GM19043 (cell line): ENCODE data around the gene ENGASE.

Experiments used
- ATAC-seq: cut with Tn5 transposase; IDR thresholded peaks from one replicate; pipeline ENCODE4 v1.9.1; 2021; ENCODE audit warnings: low read depth; ENCODE audit not compliant: unreplicated experiment

Gene ENGASE

DNA sequence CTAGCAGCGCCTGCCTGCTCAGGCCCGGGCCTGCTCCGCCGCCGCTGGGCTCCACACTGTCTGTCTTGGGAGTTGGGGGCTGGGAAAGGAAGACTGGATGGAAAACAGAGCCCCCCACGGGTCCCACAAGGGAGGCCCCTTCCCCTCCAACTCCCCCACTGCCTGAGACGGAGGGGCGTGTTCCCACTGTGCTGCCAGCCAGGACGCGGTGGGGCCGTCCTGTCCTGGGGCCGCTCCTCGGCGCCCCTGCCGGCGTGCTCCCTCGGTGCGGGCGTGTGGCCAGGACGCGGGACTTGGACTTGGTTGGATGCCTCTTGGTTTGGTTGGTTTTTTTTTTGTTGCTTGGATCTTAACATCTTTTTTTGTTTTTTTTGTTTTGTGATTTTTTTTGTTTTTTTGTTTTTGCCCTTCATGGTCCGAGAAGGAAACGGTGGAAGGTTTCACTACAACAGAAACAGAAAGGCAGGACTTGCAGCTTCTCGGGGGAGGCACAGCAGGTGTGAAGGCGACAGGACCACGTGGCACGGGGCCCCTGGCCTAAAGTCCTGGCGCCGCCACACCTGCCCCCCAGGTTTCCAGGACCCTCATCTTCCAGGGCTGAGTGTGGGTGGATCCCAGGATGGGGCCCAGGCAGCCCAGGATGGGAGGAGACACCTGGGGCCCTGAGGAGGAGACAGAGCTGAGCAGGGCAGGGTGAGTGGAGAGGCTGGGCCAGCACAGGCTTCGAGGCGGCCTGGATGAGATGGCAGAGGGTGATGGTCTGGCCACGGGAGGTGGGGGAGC is 16.0 kb downstream of the ENGASE start:
- ATAC-seq, result no peak

- no peak for ATAC-seq
Observed at GRCh38 chr17:79091226-79091670, 16.6 kb downstream of the ENGASE start.

DNA sequence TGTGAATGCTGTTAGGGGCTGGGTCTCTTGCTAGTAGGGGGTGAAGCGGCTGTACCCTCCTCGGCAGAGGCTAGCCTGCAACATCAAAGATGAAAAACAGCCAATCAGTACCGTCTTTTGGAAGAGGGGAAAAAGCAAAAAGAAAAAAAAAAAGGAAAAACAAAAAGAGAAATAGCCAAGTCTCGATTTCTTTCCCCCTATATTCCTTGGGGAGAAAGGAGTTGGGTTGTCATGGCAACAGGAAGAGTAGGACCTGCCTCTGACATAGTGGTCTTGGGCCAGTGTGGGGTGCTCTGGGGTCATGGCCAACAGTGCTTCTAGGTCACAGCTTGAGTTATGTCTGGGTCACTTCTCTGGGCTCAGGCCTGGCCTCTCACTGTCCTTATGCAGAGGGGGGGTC is 17.9 kb downstream of the ENGASE start:
- no peak for ATAC-seq

DNA sequence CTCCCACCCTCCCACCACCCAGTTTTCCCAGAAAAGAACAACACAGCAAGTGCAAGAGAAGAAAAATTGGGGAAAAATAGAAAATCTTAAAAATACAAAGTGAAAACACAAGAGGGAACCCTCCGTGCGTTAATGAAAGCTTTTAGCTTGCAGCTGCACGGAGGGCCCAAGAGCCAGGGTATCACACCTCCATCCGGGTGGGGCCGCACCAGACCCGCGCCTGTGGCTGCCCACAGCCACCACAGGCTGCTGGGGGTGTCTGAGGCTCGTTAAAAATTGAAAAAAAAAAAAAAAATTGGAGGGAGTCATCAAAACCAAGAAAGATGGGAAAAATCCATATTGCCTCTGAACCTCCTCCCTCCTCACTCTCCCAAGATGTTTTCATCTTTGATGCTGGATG is 18.6 kb downstream of the ENGASE start:
- ATAC-seq, result no peak

- ATAC-seq, result no peak
Observed at GRCh38 chr17:79094261-79094660, 19.6 kb downstream of the ENGASE start.

DNA sequence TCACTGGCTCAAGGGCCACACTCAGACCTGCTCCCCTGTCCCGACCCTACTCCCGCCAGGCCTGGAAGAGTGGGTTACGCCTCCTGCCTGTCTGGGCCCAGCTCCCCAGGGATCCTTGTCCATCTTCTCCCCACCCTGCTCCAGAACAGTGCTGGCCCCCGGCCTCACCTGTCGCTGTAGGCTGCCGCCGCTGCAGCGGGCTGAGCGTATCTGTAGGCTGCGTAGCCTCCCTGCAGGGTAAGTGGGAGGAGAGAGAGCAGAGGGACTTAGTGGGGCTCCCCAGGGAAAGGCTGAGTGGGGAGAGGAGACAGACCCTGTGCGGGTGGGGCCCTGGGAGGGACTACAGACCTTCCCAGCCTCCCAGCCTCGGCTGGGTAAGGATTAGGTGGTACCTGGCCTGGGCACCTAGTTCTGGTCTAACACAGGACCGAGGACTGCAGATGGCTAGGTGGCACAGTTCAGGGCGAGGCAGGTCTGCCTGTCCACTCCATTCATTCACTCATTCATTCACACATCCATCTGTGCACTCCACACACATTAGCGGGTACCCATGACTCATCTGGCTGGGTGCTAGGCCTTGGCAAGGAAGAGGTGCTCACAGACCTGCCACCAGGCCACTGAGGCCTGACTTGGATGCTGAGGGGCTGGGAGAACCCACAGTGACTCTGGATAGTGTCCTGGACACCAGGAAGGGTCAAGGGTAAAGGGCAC is 20.9 kb downstream of the ENGASE start:
- no peak for ATAC-seq

DNA sequence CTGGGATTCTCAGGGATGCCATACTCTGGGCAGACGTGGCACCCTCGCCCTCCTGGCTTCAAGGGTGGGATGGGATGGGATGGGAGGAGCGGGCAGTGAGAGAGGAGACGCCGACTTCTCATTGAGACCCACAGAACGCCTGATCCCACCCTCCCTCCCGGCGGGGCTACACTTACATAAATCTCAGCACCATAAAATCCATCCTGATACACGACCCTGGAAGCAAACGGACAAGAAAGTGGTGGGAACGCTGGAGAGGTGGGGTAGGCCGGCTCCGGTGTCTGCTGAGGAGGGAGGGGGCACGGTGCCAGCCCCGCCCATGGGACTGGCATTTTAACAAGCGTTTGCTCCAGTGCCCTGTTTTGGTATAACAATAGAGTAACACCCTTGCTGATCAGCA is 21.9 kb downstream of the ENGASE start:
- ATAC-seq, result no peak

DNA sequence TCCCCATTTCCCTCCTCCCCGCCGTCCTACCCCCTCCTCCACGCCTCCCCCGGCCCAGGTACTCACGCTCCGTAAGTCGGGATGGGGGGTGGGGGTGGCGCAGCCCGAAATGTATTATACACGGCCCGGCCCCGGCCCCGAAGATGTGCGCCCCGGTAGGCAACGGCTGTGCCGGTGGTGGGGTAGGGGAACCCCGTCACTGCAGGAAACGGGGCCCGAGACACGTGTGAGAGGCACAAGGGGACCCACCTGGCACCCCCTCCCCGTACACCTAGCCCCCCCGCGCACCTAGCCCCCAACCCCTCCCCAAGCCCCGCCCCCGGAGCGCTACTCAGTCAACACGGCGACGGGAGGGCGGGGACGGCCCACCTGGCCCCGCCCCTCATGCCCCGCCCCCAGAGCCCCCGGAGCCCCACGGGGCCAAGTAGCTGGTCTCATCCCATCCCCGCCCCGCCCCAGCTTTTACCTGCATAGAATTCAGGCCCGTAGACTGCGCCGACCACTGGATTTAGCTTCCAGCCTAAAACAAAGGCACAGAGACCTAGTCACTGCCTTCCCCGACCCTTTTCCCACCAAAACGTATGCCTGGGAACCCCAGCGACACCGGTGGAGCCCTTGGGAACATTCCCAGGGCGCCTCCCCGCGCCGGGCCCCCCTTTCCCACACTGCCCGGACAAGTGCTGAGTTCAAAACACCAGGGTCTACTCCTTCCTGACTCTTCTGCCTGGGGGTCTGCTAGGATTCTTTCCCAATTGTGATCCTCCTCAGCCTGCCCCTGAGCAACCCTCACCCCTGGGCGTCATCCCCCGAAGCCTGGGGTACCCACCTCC is 22.8 kb downstream of the ENGASE start:
- ATAC-seq, result no peak

DNA sequence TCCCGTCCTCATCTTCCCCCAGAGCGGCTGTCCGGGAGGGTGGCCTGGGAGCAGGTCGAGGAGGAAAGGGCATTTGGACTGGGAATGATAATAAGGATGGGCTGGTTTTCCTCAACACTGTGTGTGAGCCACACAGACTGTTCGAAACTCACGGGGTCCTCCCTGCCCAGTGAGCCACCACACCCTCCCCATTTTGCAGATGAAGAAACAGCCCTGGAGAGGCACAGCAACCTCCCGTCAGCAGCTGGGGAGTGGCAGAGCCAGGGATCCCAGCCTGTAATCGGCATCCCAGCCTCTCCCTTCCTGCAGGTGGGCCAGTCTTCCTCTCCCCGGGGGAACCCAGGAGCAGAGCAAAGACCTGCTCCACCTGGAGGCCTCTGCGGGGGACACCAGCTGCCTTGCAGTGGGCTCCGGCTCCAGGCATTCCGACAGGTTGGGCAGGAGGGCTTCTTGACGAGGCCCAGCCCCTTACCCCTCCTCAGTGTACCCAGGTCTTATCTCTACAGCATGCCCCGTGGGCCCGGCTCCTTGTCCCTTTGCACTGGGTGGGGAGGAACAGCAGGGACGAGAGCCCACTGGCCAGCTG is 23.8 kb downstream of the ENGASE start:
- ATAC-seq, result no peak

GRCh38 chr17:79100405-79100804 is 25.8 kb downstream of the ENGASE start:
- ATAC-seq, result no peak

DNA sequence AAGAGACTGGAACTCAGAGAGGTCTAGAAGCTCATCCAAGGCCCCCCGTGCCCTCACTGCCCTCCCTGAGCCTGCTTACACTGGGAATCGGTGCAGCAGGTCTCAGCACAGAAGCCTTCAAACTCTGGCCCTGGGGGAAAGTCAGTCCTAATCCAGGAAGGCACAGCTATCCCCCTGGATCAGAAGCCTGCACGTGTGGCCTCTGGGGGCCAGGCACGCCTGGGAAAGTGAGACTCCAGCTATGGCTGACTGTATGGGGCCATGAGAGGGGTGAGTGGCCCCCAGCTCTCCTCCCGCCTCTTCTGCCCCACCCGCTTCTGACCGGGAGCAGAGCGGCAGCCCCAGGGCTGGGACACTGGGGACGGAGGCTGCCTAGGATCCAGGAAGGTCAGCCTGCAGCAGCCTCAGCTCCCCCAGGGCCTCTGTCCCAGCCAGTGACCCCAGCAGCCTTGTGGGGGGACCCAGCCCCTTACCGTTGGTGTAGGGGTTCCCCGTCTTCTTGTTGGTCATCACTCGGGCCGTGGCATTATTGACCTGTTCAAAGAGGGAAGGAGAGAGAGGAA is 26.6 kb downstream of the ENGASE start:
- no peak for ATAC-seq

GRCh38 chr17:79102214-79102613 is 27.6 kb downstream of the ENGASE start:
- no peak for ATAC-seq

- ATAC-seq, result no peak
Observed at GRCh38 chr17:79104898-79105600, 30.4 kb downstream of the ENGASE start.

GRCh38 chr17:79105937-79106336 is 31.3 kb downstream of the ENGASE start:
- no peak for ATAC-seq

GRCh38 chr17:79106958-79107357 is 32.3 kb downstream of the ENGASE start:
- ATAC-seq, result no peak

DNA sequence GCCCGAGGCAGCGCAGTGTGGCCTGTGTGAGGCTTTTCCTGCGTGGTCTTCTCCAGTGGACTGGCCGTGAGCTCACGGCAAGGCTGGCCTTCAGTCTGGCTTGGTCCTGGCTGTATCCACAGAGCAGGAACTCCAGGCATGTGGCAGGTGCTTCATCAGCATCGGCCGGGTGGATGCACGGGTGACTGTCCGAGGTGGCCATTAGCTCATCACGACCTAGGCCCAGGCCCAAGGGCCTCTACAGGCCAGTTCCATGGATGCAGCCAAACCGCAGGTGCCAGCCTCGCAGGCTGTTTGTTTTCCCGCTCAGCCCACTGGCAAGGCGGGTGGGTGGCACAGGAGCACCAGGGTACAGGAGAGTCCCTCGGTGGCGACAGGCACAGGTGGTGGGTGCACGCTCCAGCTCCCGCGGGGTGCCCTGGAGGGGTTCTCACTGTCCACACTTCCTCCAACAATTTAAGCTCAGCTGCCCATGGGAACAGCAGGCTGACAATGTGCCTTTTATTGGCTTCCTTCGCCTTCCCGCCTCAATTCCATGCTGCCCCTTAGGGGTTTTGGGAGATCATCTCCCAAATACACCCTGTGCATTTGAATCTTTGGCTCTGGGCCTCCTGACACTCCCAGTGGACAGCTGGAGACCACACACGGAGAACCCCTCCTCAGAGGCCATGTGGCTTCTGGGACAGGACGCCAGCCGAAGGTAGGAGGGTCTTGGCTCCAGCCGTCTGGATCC is 33.0 kb downstream of the ENGASE start:
- no peak for ATAC-seq

DNA sequence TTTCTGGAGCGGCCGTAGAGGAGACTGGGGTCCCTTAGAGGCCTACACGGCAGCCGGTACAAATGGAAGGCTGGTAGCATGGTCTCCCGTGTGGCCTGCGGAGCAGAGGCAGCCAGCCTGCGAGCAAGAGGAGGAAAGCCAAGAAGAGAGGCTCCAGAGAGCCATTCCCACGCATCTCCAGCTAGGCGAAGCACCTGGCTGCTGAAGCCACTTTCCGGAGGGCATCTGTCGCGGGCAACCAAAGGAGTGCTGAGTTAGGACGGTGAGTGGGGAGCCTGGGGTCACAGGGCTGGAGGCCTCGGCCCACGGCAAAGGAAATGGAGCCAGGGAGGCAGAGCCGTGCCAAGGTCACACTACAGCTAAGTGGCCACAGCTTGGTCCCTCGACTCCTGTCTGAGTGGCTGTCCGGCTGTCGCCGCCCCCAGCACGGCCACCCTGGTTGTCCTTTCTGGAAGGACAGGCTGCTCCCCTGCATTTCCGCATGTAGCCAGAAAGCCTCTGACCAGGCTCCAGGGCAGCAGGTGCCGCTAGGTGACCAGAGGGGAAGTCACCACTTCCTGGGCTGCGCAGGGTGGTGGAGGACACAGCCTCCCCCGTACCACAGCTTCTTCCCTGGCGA is 33.7 kb downstream of the ENGASE start:
- ATAC-seq, result no peak

DNA sequence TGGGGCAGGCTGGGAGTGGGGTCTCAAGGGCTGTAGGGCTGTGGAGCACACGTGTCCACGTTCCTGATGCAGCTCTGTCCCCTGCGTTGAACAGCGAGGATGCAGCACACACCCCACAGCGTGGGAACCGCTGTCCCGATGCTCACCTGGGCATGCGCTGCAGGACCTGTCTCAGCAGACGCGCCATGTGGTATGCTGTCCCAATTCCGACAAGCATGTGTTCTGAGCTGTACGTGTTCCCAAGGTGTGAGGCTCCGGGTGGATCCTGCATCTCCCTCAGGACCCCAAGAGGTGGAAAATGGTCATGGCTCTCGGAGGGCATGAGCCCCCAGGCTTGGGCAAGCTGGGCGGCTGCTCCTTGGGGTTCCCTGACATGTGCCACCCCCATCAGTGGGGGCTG is 34.2 kb downstream of the ENGASE start:
- ATAC-seq, result no peak

DNA sequence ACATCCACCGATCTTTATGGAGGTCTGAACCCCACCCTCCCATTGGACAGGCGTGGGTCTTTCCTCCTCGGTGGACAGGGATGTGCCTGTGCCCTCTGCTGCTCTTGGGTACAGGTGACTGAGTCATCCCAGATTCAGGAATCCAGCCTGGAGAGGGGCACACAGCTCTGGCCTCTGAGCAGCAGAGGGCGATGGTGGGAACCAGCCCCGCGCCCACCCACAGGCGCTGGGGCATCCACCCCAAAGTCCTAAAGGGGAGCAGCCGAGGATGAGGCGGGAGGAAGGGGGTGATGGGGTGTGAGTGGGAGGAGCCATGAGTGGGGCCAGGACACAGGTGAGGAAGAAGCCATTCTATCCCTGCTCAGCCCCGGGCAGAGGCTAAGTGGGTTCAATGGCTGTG is 35.0 kb downstream of the ENGASE start:
- no peak for ATAC-seq
